Measurements from ENCODE around the gene PRR12. TPM values are rescaled to one million over a fixed set of nuclear protein-coding genes. Genes with fewer than 3 reads are reported as not detected.

PRR12 gene
- total and polyA plus RNA-seq, 2 donors (not counting 1 experiment from before 2014, with no cell fraction given), result 8.4 to 70.7 TPM

DNA sequence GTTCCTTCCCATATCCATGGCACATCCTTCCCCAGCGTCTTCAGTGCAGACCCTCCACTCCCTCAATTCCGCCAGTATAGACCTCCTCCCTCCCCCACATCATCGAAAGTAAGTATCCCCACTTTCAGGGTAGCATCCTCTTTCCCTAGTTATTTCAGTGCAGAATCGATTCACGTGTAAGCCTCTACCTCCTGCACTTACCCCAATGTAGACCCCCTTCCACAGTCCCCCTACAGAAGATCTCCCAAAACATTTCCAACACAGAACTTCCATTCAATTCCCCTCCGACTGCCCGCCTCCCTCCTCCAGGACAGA, 74.0 kb downstream of the PRR12 start:
- Histone ChIP-seq H3K4me1 (ENCODE audit: control insufficient read depth in 2 of 2, insufficient read depth in 2 of 2, low read length in 2 of 2) (peaks cover 16 to 30% of the 10 kb centered on the region in 2 donors), H3K27me3 (replicated peaks in 1 of 4; ENCODE audit: control extremely low read depth in 1 of 4, control insufficient read depth in 3 of 4, insufficient read depth in 4 of 4, low read length in 3 of 4) (no peaks in the 10 kb centered on the region), H3K36me3 (replicated peaks in 1 of 2; ENCODE audit: control extremely low read depth in 1 of 2, control insufficient read depth in 1 of 2, extremely low read depth in 1 of 2, insufficient read depth in 2 of 2, low read length in 1 of 2) (peaks cover 3 to 28% of the 10 kb centered on the region in 2 experiments), H3K9me3 (ENCODE audit: control extremely low read depth in 1 of 3, control insufficient read depth in 2 of 3, insufficient read depth in 1 of 3, low read length in 2 of 3) (no peaks in the 10 kb centered on the region), H3K79me2 (ENCODE audit: control insufficient read depth, insufficient read depth, low read length) (peaks cover 42% of the 10 kb centered on the region), H3K9ac (ENCODE audit: low read length) (peak overlapping the region; percentile 88), H3K4me2 (replicated peaks; ENCODE audit: low read depth, low read length, poor library complexity, severe bottlenecking) (peak overlapping the region; percentile 98), H2AFZ (ENCODE audit: insufficient read depth, low read depth, low read length, poor library complexity, severe bottlenecking) (peak overlapping the region; percentile 95), H3K4me3 (ENCODE audit: control extremely low read depth in 1 of 5, extremely low read depth in 1 of 5, insufficient read depth in 1 of 5, low read depth in 2 of 5, low read length in 4 of 5) (peak overlapping the region; percentile 71 to 99 (median 94)), H3K27ac (ENCODE audit: low read length in 2 of 2) (peak overlapping the region; percentile 59 to 73), H4K20me1 (ENCODE audit: control insufficient read depth, insufficient read depth, low read length, poor library complexity, severe bottlenecking) (peaks cover 49% of the 10 kb centered on the region)
- 1% methylated on average over 7 of the region's 7 CpGs for WGBS (ENCODE audit: insufficient coverage)
- Mint-ChIP-seq H3K9me3 (ENCODE audit: insufficient read depth) (no peaks in the 10 kb centered on the region), H3K27me3 (no peaks in the 10 kb centered on the region), H3K27ac (peak overlapping the region; percentile 94), H3K4me3 (peak overlapping the region; percentile 95), H3K4me1 (peaks cover 37% of the 10 kb centered on the region)
- CTCF ChIA-PET, result interaction anchor here (0.6 to 2.3 kb wide), 13 partner anchors 8 to 424 kb away, joined by 3 to 8 read pairs (median 5); partner anchors contain the start of genes PRMT1, RRAS and SCAF1
- intact Hi-C loops (cut with micrococcal nuclease), result loop anchor here (1.0 kb wide), 3 partner anchors 11 to 75 kb away; partner anchors contain the start of gene RRAS
- DNase-seq, result no peak
- no peak for ATAC-seq (ENCODE audit: low read depth)
- no peak for TF ChIP-seq EZH2 (IDR thresholded peaks at IDR 0.05; ENCODE audit: borderline replicate concordance, insufficient read depth, low read depth, low read length, poor library complexity, severe bottlenecking)
- TF ChIP-seq, protein P1, sequence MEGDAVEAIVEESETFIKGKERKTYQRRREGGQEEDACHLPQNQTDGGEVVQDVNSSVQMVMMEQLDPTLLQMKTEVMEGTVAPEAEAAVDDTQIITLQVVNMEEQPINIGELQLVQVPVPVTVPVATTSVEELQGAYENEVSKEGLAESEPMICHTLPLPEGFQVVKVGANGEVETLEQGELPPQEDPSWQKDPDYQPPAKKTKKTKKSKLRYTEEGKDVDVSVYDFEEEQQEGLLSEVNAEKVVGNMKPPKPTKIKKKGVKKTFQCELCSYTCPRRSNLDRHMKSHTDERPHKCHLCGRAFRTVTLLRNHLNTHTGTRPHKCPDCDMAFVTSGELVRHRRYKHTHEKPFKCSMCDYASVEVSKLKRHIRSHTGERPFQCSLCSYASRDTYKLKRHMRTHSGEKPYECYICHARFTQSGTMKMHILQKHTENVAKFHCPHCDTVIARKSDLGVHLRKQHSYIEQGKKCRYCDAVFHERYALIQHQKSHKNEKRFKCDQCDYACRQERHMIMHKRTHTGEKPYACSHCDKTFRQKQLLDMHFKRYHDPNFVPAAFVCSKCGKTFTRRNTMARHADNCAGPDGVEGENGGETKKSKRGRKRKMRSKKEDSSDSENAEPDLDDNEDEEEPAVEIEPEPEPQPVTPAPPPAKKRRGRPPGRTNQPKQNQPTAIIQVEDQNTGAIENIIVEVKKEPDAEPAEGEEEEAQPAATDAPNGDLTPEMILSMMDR (IDR thresholded peaks at IDR 0.05), result no peak
- POLR2A ChIA-PET, result interaction anchor here (0.6 to 2.6 kb wide), 13 partner anchors 9 to 855 kb away, joined by 3 to 19 read pairs (median 5); partner anchors contain the start of genes PRMT1, PRR12, PRRG2 and RRAS
